GM11168 (cell line): ENCODE measurements around the gene PBX3.

Experiments used
- in situ Hi-C: fragments of 300-500 bp; cut with MboI; formaldehyde crosslinking; loops from one replicate; pipeline ENCODE4 v1.12.0; 2022; ENCODE audit warnings: low sequenced_read_pairs; ENCODE audit not compliant: unreplicated experiment

PBX3 gene

GRCh38 chr9:125926936-125927335, 179.8 kb downstream of the PBX3 start:
- in situ Hi-C loops: no loop called here

- in situ Hi-C loops: no loop called here
Observed at GRCh38 chr9:125929846-125930245, 182.7 kb downstream of the PBX3 start.

GRCh38 chr9:125931211-125931610, 184.0 kb downstream of the PBX3 start:
- in situ Hi-C loops: no loop called here

GRCh38 chr9:125932012-125932411, 184.8 kb downstream of the PBX3 start:
- in situ Hi-C loops: no loop called here

- in situ Hi-C loops: no loop called here
Observed at GRCh38 chr9:125932746-125933455, 185.7 kb downstream of the PBX3 start.

- in situ Hi-C loops: no loop called here
Observed at GRCh38 chr9:125942125-125942524, 195.0 kb downstream of the PBX3 start.

GRCh38 chr9:125943831-125944230, 196.7 kb downstream of the PBX3 start:
- in situ Hi-C loops: no loop called here

- in situ Hi-C loops: no loop called here
Observed at GRCh38 chr9:125946397-125946796, 199.2 kb downstream of the PBX3 start.

GRCh38 chr9:125948887-125949596, 201.9 kb downstream of the PBX3 start:
- in situ Hi-C loops: no loop called here

- in situ Hi-C loops: no loop called here
Observed at GRCh38 chr9:125949703-125950460, 202.7 kb downstream of the PBX3 start.

- in situ Hi-C loops: no loop called here
Observed at GRCh38 chr9:125950880-125951471, 203.8 kb downstream of the PBX3 start.

GRCh38 chr9:125953314-125954019, 206.3 kb downstream of the PBX3 start:
- in situ Hi-C loops: no loop called here

GRCh38 chr9:125956102-125956501, 208.9 kb downstream of the PBX3 start:
- in situ Hi-C loops: no loop called here

GRCh38 chr9:125959315-125959714, 212.1 kb downstream of the PBX3 start:
- in situ Hi-C loops: no loop called here

GRCh38 chr9:125959951-125960619, 212.9 kb downstream of the PBX3 start:
- in situ Hi-C loops: no loop called here

GRCh38 chr9:125960626-125961025, 213.5 kb downstream of the PBX3 start:
- in situ Hi-C loops: no loop called here

- in situ Hi-C loops: no loop called here
Observed at GRCh38 chr9:125961072-125961471, 213.9 kb downstream of the PBX3 start.

GRCh38 chr9:125963932-125964331, 216.8 kb downstream of the PBX3 start:
- in situ Hi-C loops: no loop called here

- in situ Hi-C loops: no loop called here
Observed at GRCh38 chr9:125964702-125965225, 217.6 kb downstream of the PBX3 start.
